NCI-H774 (cell line): ENCODE results near the gene PRICKLE4.
"Not testable (repeated sequence)": the region's sequence is repeated elsewhere in the genome, so short reads cannot be mapped to it uniquely, and the experiment has no call there.

Source experiments
- DNase-seq: peaks from one replicate; lab custom pipeline; 2025; lab: John Stamatoyannopoulos, UW

Gene PRICKLE4

GRCh38 chr6:41798901-41799558 is 18.4 kb downstream of the PRICKLE4 start:
- DNase-seq, result no peak

- DNase-seq, result no peak
Measured at GRCh38 chr6:41799559-41799911, 19.0 kb downstream of the PRICKLE4 start.

- DNase-seq, result no peak
Measured at GRCh38 chr6:41801380-41801779, 20.8 kb downstream of the PRICKLE4 start.

- DNase-seq, result no peak
Measured at GRCh38 chr6:41805830-41806774, 25.5 kb downstream of the PRICKLE4 start.

GRCh38 chr6:41811095-41811494 is 30.5 kb downstream of the PRICKLE4 start:
- DNase-seq, result no peak

- DNase-seq, result not testable (repeated sequence)
Measured at GRCh38 chr6:41811946-41812345, 31.4 kb downstream of the PRICKLE4 start.

- no peak for DNase-seq
Measured at GRCh38 chr6:41813469-41813868, 32.9 kb downstream of the PRICKLE4 start.

GRCh38 chr6:41813956-41814355 is 33.4 kb downstream of the PRICKLE4 start:
- DNase-seq, result no peak

GRCh38 chr6:41814629-41815028 is 34.0 kb downstream of the PRICKLE4 start:
- DNase-seq, result no peak

- DNase-seq, result no peak
Measured at GRCh38 chr6:41815587-41815986, 35.0 kb downstream of the PRICKLE4 start.

GRCh38 chr6:41818271-41819054 is 37.9 kb downstream of the PRICKLE4 start:
- DNase-seq, result no peak

GRCh38 chr6:41821266-41821665 is 40.7 kb downstream of the PRICKLE4 start:
- no peak for DNase-seq

- no peak for DNase-seq
Measured at GRCh38 chr6:41822021-41822420, 41.4 kb downstream of the PRICKLE4 start.

GRCh38 chr6:41823178-41823577 is 42.6 kb downstream of the PRICKLE4 start:
- no peak for DNase-seq

GRCh38 chr6:41824571-41825569 is 44.3 kb downstream of the PRICKLE4 start:
- no peak for DNase-seq

GRCh38 chr6:41826343-41827022 is 45.9 kb downstream of the PRICKLE4 start:
- no peak for DNase-seq

GRCh38 chr6:41832263-41832662 is 51.7 kb downstream of the PRICKLE4 start:
- no peak for DNase-seq

- DNase-seq, result no peak
Measured at GRCh38 chr6:41836022-41836659, 55.6 kb downstream of the PRICKLE4 start.

- no peak for DNase-seq
Measured at GRCh38 chr6:41836660-41837052, 56.1 kb downstream of the PRICKLE4 start.
